CD14-positive monocyte (primary cell): Measurements from ENCODE around the gene SPTBN1. TPM values are rescaled to one million over a fixed set of nuclear protein-coding genes. Genes with fewer than 3 reads are reported as not detected.

Source experiments
- DNase-seq, 3 donors: peaks; one replicate each; pipeline ENCODE4 v3.0.0-alpha.2; 2011 to 2022
- H2AFZ ChIP-seq: 2 replicates; pipeline ENCODE4 v1.6.0; 2012; ENCODE audit warnings: mild to moderate bottlenecking, low read depth, low read length, inconsistent platforms; ENCODE audit not compliant: insufficient read depth, poor library complexity, severe bottlenecking
- H3K27ac ChIP-seq, 2 donors: 1 replicate in 1 of 2; 2 replicates in 1 of 2; pipeline ENCODE4 v1.5.1; 2012 to 2013; ENCODE audit warnings: low read length in 2 of 2, control low read depth in 1 of 2, inconsistent platforms in 1 of 2, low read depth in 1 of 2, mild to moderate bottlenecking in 1 of 2
- H3K27me3 ChIP-seq, 2 donors: one replicate each; pipeline versions ENCODE4 v1.6.0 to v1.6.1; 2011 to 2013; ENCODE audit warnings: low read length in 2 of 2; ENCODE audit not compliant: control insufficient read depth in 2 of 2, insufficient read depth in 2 of 2
- H3K36me3 ChIP-seq, 2 donors: replicated peaks in 1 of 2; 1 replicate in 1 of 2; 2 replicates in 1 of 2; pipeline versions ENCODE4 v1.5.1 to v1.6.1; 2012 to 2013; ENCODE audit warnings: low read length in 2 of 2, control low read depth in 1 of 2, inconsistent platforms in 1 of 2, mild to moderate bottlenecking in 1 of 2; ENCODE audit not compliant: insufficient read depth in 2 of 2, control insufficient read depth in 1 of 2
- H3K4me1 ChIP-seq, 2 donors: 1 replicate in 1 of 2; 2 replicates in 1 of 2; pipeline versions ENCODE4 v1.5.1 to v1.6.1; 2012 to 2013; ENCODE audit warnings: low read length in 2 of 2, control low read depth in 1 of 2, inconsistent platforms in 1 of 2, mild to moderate bottlenecking in 1 of 2, moderate library complexity in 1 of 2; ENCODE audit not compliant: insufficient read depth in 2 of 2, control insufficient read depth in 1 of 2
- H3K4me2 ChIP-seq: replicated peaks from 2 replicates; pipeline ENCODE3; 2012; ENCODE audit warnings: low read length, moderate library complexity, mild to moderate bottlenecking; ENCODE audit not compliant: poor library complexity, severe bottlenecking; ENCODE audit errors: extremely low read depth
- H3K4me3 ChIP-seq, 3 experiments: fragments of 200-600 bp in 1 of 3; sonication (generic) in 1 of 3; replicated peaks in 1 of 3; 1 replicate in 2 of 3; 2 replicates in 1 of 3; pipeline ENCODE4 v1.5.1; 2011 to 2013; ENCODE audit warnings: low read length in 3 of 3, mild to moderate bottlenecking in 3 of 3, control low read depth in 2 of 3, low read depth in 2 of 3, inconsistent platforms in 1 of 3, moderate library complexity in 1 of 3
- H3K79me2 ChIP-seq: 2 replicates; pipeline ENCODE4 v1.6.0; 2012; ENCODE audit warnings: mild to moderate bottlenecking, control low read depth, inconsistent platforms, low read length, moderate library complexity; ENCODE audit not compliant: insufficient read depth
- H3K9ac ChIP-seq: 2 replicates; pipeline ENCODE4 v1.6.0; 2017; ENCODE audit warnings: low read length, mild to moderate bottlenecking; ENCODE audit not compliant: insufficient read depth, poor library complexity, severe bottlenecking
- H3K9me3 ChIP-seq, 2 donors: replicated peaks in 1 of 2; 1 replicate in 1 of 2; 2 replicates in 1 of 2; pipeline versions ENCODE4 v1.5.1 to v1.6.1; 2012 to 2013; ENCODE audit warnings: low read length in 2 of 2, control low read depth in 1 of 2; ENCODE audit not compliant: control insufficient read depth in 1 of 2, insufficient read depth in 1 of 2
- H4K20me1 ChIP-seq: 2 replicates; pipeline ENCODE4 v1.6.0; 2012; ENCODE audit warnings: mild to moderate bottlenecking, low read length, control low read depth, moderate library complexity; ENCODE audit not compliant: insufficient read depth
- H3K27ac Mint-ChIP-seq, 7 donors: one replicate each; pipeline ENCODE4 v1.8.0; 2020; ENCODE audit warnings: mild to moderate bottlenecking in 7 of 7, mixed read lengths in 7 of 7, moderate library complexity in 6 of 7, inconsistent platforms in 2 of 7
- H3K27me3 Mint-ChIP-seq, 3 donors: one replicate each; pipeline ENCODE4 v1.8.0; 2021 to 2022; ENCODE audit warnings: low read depth in 3 of 3, mild to moderate bottlenecking in 3 of 3, mixed read lengths in 3 of 3, moderate library complexity in 3 of 3, inconsistent platforms in 1 of 3
- H3K36me3 Mint-ChIP-seq, 2 donors: one replicate each; pipeline ENCODE4 v1.8.0; 2020; ENCODE audit warnings: mixed read lengths in 2 of 2, inconsistent platforms in 1 of 2, mild to moderate bottlenecking in 1 of 2
- H3K4me1 Mint-ChIP-seq: one replicate; pipeline ENCODE4 v1.8.0; 2020; ENCODE audit warnings: mild to moderate bottlenecking, mixed read lengths
- H3K4me3 Mint-ChIP-seq, 2 donors: one replicate each; pipeline ENCODE4 v1.8.0; 2020; ENCODE audit warnings: mild to moderate bottlenecking in 2 of 2, mixed read lengths in 2 of 2, moderate library complexity in 1 of 2
- H3K9me3 Mint-ChIP-seq, 7 donors: one replicate each; pipeline ENCODE4 v1.8.0; 2020 to 2022; ENCODE audit warnings: mixed read lengths in 7 of 7, mild to moderate bottlenecking in 6 of 7, moderate library complexity in 6 of 7, inconsistent platforms in 2 of 7
- WGBS: methylation state at CpG from one replicate; pipeline ENCODE4 v1.1.5; 2013; ENCODE audit warnings: missing lambda C conversion rate; ENCODE audit not compliant: insufficient coverage; 5-methylcytosine and 5-hydroxymethylcytosine counted together
- intact Hi-C, 2 donors: fragments of 100-400 bp; cut with micrococcal nuclease; formaldehyde crosslinking; loops; one replicate each; pipeline versions ENCODE4 v1.15.0 to v1.15.1; 2023
- polyA plus RNA-seq, 3 donors: library from polyadenylated mRNA; depleted of rRNA in 1 of 3; unstranded in 2 of 3; stranded (reverse) in 1 of 3; fragments of 300-500 nt in 2 of 3; fragments of >200 nt in 1 of 3; fragmentation: Illumina TruSeq in 2 of 3; gene quantifications; 1 replicate in 2 of 3; 2 replicates in 1 of 3; pipeline ENCODE4 v1.2.3, GENCODE V29; 2012 to 2021
- TF ChIP-seq, protein P1 (sequence below): fragments of 200-600 bp; IDR thresholded peaks from one replicate; pipeline ENCODE4 v1.8.0; 2022; ENCODE audit warnings: antibody characterized with exemption, mild to moderate bottlenecking

The SPTBN1 gene
- polyA plus RNA-seq, 3 donors: 0.79 to 2.8 (median 1.7) TPM

DNA sequence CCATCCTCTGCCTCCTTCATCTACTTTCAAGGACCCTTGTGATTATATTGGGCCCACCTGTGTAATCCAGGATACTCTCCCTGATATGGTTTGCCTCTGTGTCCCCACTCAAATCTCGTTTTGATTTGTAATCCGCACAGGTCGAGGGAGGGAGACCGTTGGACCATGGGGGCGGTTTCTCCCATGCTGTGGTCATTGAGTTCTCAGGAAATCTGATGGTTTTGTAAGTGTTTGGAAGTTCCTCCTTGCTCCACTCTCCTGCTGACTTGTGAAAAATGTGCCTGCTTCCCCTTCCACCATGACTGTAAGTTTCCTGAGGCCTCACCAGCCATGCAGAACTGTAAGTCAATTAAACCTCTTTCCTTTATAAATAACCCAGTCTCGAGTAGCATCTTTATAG, 225.3 kb downstream of the SPTBN1 start:
- Histone ChIP-seq H3K4me1 (peaks cover 6 to 8% of the 10 kb centered on the region in 2 donors), H3K4me2 (no peak overlapping the region), H3K79me2 (no peaks in the 10 kb centered on the region), H3K36me3 (no peaks in the 10 kb centered on the region), H2AFZ (no peak overlapping the region), H3K4me3 (no peak overlapping the region), H4K20me1 (no peaks in the 10 kb centered on the region), H3K9me3 (peaks cover 10 to 14% of the 10 kb centered on the region in 2 donors), H3K9ac (no peak overlapping the region), H3K27me3 (no peaks in the 10 kb centered on the region), H3K27ac (peak overlapping the region in 1 of 2 donors; percentile 43)
- peaks cover 16% of the 10 kb centered on the region for H3K4me1 Mint-ChIP-seq
- WGBS: 31% methylated on average over 5 of the region's 6 CpGs
- TF ChIP-seq, protein P1, sequence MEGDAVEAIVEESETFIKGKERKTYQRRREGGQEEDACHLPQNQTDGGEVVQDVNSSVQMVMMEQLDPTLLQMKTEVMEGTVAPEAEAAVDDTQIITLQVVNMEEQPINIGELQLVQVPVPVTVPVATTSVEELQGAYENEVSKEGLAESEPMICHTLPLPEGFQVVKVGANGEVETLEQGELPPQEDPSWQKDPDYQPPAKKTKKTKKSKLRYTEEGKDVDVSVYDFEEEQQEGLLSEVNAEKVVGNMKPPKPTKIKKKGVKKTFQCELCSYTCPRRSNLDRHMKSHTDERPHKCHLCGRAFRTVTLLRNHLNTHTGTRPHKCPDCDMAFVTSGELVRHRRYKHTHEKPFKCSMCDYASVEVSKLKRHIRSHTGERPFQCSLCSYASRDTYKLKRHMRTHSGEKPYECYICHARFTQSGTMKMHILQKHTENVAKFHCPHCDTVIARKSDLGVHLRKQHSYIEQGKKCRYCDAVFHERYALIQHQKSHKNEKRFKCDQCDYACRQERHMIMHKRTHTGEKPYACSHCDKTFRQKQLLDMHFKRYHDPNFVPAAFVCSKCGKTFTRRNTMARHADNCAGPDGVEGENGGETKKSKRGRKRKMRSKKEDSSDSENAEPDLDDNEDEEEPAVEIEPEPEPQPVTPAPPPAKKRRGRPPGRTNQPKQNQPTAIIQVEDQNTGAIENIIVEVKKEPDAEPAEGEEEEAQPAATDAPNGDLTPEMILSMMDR: no peak
- peaks cover 0 to 6% of the 10 kb centered on the region in 2 donors for H3K36me3 Mint-ChIP-seq
- peaks cover 0 to 2% (median 0%) of the 10 kb centered on the region in 3 donors for H3K27me3 Mint-ChIP-seq
- intact Hi-C loops: no loop called here
- DNase-seq: peak in 2 of 3 donors; percentile 18 to 34
- peak overlapping the region in 4 of 7 donors; percentile 15 to 79 (median 52) for H3K27ac Mint-ChIP-seq
- peaks cover 15 to 26% (median 18%) of the 10 kb centered on the region in 7 donors for H3K9me3 Mint-ChIP-seq
- no peak overlapping the region for H3K4me3 Mint-ChIP-seq

DNA sequence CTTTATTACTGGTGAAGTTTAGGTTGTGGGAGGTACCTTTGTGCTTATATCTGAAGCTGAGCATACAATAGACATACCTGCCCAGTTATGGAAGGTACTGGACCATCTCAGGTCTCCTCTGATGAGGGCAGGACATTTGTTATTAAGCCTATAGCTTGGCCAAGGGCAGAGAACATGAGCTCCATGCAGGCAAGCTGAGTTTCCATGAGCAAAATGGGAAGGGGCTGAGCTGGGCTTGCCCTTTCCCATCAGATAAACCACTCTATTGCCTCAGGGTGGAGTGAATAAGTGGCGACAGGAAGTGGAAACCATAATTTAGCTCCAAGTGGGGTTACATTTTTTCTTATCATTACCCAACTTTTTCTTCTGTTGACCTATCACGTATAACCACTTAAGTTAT, 227.5 kb downstream of the SPTBN1 start:
- H3K4me1 Mint-ChIP-seq: peaks cover 14% of the 10 kb centered on the region
- Histone ChIP-seq H4K20me1 (no peaks in the 10 kb centered on the region), H3K27ac (no peak overlapping the region), H3K4me1 (peaks cover 6 to 8% of the 10 kb centered on the region in 2 donors), H3K4me2 (no peak overlapping the region), H3K9me3 (peaks cover 10 to 14% of the 10 kb centered on the region in 2 donors), H3K27me3 (no peaks in the 10 kb centered on the region), H2AFZ (no peak overlapping the region), H3K4me3 (no peak overlapping the region), H3K9ac (no peak overlapping the region), H3K36me3 (no peaks in the 10 kb centered on the region), H3K79me2 (no peaks in the 10 kb centered on the region)
- TF ChIP-seq, protein P1: no peak
- H3K9me3 Mint-ChIP-seq: peaks cover 15 to 26% (median 18%) of the 10 kb centered on the region in 7 donors
- H3K4me3 Mint-ChIP-seq: no peak overlapping the region
- H3K27ac Mint-ChIP-seq: no peak overlapping the region
- H3K27me3 Mint-ChIP-seq: peaks cover 0 to 2% (median 0%) of the 10 kb centered on the region in 3 donors
- no CpG with 5 or more reads among the region's 2 CpGs for WGBS
- peaks cover 0 to 6% of the 10 kb centered on the region in 2 donors for H3K36me3 Mint-ChIP-seq
- DNase-seq: no peak
- intact Hi-C loops: no loop called here
